ENCODE results near the gene CRADD.

- TF ChIP-seq CTCF (IDR thresholded peaks at IDR 0.05 in 2 of 3, conservative IDR thresholded peaks at IDR 0.05 in 1 of 3; ENCODE audit: control insufficient read depth in 2 of 3, extremely low read depth in 1 of 3, insufficient read depth in 1 of 3, low read depth in 3 of 3, low read length in 3 of 3) (no peak), SIN3A (IDR thresholded peaks at IDR 0.05; ENCODE audit: low read depth, low read length) (no peak), FOXK2 (IDR thresholded peaks at IDR 0.05) (no peak), EP300 (IDR thresholded peaks at IDR 0.05; ENCODE audit: borderline replicate concordance in 1 of 2, control insufficient read depth in 1 of 2, low read depth in 2 of 2, low read length in 2 of 2) (no peak), RFX5 (IDR thresholded peaks at IDR 0.05; ENCODE audit: low read depth, low read length) (no peak), MYC (IDR thresholded peaks at IDR 0.05; ENCODE audit: insufficient read depth, insufficient read length, insufficient replicate concordance, low read length, severe bottlenecking) (no peak), RBBP5 (conservative IDR thresholded peaks at IDR 0.05) (no peak), RAD21 (IDR thresholded peaks at IDR 0.05; ENCODE audit: insufficient read depth, low read depth, low read length) (no peak), CHD1 (IDR thresholded peaks at IDR 0.05; ENCODE audit: low read depth, low read length) (no peak), ETV6 (conservative IDR thresholded peaks at IDR 0.05 in 1 of 2, IDR thresholded peaks at IDR 0.05 in 1 of 2; ENCODE audit: borderline replicate concordance in 1 of 2, low read depth in 1 of 2) (no peak), MEF2A (IDR thresholded peaks at IDR 0.05; ENCODE audit: insufficient read depth, low read depth, low read length) (no peak)
Observed at GRCh38 chr12:93819050-93819491, 141.9 kb downstream of the CRADD start.

Measured in GM12878 (cell line).